D341Med (cell line): Measurements from ENCODE around the gene LRRC4.

Experiments used
- DNase-seq: peaks from one replicate; pipeline ENCODE4 v3.0.0; 2012; ENCODE audit warnings: low spot score

Gene LRRC4

GRCh38 chr7:128031901-128032604 is 816 bp upstream of the LRRC4 start:
- peak; percentile 87 for DNase-seq

GRCh38 chr7:128030263-128030653 is 979 bp downstream of the LRRC4 start:
- DNase-seq, result no peak

DNA sequence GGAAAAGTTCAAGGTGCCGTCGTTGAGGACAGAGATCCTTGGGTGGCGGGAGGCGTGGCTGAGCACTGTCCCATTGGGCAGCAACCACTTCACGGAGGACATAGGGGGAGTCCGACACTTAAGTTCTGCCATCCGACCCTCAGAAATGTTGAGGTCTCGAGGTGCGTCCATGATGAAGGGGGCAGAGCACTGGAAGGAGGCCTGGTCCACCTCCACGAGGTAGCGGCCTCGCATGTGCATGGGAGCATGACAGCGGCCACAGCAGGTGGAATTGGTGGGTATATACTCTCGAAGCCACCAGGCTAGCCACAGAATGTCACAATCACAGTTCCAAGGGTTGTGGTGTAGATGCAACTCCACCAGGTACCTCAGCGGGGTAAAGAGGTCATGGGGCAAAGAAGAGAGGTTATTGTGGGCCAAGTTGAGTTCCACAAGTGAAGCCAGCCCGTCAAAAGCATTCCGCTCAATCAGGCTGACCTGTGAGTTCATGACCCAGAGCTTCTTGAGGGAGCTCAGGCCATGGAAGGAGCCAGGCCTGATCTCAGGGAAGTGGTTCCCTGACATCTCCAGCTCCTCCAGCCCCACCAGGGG is 1.7 kb downstream of the LRRC4 start:
- DNase-seq, result no peak

DNA sequence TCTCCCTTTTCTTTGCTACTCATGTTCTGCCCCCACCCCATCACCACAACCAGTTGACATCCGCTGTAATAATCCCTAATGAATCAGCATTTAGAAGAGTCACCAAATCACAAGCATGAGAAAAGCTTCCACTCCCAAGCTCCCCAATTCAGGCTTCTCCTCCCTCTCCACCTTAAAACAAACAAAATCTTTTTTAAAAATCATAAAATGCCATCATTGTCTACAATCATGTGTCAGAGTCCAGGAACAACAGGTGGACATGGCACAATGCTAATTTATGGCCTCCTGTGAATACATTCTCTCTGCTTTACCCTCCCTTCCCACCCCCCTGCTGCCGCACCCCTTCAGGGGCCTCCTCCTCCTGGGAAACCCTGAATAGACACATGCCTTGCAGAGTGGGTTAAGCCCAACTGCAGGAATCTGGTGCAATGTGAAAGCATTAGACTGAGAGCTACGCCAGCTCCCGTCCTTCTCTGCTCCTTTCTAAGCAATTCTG is 3.7 kb downstream of the LRRC4 start:
- no peak for DNase-seq

- no peak for DNase-seq
These were observed 4.7 kb downstream of the LRRC4 start for GRCh38 chr7:128026551-128026950.

DNA sequence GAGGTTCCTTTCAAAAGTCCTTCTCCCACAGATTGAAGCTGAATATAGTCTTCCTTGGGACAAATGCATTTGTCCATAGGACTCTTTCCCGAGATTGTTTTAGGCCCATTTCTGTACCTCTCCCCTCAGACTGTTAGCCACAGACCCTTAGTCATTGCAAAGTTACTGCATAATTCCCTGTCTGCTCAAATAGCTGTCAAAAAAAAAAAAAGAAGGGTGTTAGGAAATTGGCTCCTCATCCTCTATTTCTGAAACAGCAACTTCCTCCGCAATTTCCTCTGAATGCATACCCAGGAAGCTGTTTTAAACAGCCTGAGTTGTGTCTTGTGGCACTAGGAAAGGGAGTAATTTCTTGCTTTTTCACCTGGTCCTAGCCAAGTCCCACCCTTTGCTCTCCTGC is 5.4 kb downstream of the LRRC4 start:
- DNase-seq, result no peak

GRCh38 chr7:128025380-128025779 is 5.9 kb downstream of the LRRC4 start:
- DNase-seq, result no peak

GRCh38 chr7:128024151-128024550 is 7.1 kb downstream of the LRRC4 start:
- DNase-seq, result no peak

GRCh38 chr7:128022631-128023532 is 8.4 kb downstream of the LRRC4 start:
- no peak for DNase-seq

GRCh38 chr7:128021366-128021765 is 9.9 kb downstream of the LRRC4 start:
- no peak for DNase-seq

DNA sequence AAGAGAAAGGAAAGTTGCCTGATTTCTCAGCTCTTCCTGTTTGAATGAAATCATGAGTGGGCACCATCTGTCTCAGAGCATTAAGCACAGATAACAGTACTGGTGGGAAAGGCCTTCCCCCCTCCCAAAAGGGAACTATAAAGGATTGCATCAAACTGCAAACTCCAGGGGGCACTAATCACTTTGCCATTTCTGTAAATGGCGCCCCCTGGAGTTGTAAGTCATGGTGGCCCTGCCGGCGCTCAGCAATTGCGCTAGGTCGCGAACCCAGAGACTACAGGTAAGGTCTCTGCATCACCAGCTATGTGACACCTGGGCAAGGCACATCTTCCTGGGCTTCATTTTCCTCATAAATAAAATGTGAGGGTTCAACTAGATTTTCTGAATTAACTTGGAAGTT is 11.1 kb downstream of the LRRC4 start:
- no peak for DNase-seq

GRCh38 chr7:128019288-128019687 is 11.9 kb downstream of the LRRC4 start:
- DNase-seq, result no peak

DNA sequence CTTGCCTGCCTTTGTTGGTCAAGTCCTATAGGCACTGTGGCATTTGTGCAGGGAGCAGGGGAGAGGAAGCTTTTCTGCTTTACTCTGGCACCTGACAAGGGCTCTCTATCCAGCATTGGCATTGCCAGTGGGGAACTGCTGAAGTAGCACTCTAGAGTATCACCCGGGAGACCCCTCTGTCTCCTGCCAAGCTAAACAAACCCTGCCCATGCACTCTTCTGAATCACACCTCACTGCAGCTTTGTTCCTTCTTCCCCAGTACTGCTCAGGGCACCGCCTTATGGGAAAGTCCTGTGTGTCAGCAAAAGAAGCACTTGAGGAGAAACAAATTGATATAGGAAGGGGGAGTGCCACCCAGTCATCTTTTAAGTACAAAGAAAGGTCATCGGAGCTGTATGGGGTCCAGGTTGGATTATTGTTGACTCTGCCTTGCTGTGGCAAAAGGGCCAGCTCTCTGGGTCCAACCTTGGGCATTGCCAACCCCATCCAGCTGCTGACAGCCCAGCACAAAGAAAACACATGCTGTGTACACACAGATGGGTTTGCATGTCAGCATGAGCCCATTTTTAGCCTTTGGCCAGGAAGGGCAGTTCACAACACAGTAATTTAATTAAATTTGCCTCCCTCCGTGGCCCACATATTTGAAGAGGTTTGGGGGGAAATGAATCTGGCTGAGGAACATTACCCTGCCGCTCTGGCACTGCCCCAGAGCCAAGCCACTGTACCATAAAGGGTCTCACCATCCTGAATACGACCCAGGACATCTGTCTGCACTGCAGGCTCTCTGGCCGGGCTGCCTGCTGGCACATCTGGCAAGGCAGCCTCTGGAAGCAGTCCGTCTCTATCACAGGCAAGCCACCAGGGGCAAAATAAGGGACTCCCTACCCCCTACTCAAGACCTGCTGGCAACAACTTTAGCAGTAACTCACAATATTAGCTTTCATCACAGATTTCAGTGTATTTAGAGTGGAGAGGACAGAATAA is 13.1 kb downstream of the LRRC4 start:
- DNase-seq, result no peak

DNA sequence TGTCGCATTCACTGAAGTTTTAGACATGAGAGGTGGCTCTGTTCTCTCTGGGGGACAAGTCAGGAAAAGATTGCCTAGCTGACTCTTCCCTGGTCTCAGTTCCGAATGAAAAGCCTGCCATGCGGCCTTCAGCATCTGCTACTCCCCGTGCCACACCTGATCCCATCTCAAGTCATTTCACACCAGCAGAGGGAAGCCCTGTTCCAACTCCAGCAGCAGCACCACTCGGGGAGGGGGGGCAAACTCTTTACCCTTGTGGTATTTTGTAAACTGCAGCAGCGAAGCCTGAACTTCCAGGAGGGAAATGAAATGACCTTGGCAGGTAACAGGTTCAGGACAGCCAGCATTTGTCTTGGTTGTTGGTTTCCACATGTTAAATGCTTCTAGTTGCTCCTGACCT is 13.8 kb downstream of the LRRC4 start:
- no peak for DNase-seq

DNA sequence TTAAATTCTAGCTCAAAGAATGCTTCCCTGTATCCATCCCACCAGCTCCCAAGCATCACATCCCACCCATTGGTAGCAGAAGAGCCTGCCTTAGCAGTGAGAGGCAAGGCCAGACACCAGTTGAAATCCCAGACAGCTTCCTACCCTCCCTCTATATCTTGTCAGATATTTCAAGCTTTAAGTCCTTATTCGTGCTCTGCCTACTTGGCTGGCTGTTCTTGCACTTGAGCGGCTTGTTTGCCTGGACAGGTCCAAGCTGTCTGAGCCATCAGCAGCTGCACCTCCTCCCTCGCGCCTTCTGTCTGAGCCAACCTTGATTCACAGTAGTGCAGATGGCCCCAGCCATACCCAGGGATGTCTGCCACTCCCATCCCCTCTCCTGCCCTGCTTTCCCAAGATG is 16.4 kb downstream of the LRRC4 start:
- DNase-seq, result peak; percentile 77

- no peak for DNase-seq
These were observed 20.0 kb downstream of the LRRC4 start for GRCh38 chr7:128011131-128011661.

GRCh38 chr7:128010391-128011127 is 20.7 kb downstream of the LRRC4 start:
- DNase-seq, result no peak

- no peak for DNase-seq
These were observed 22.5 kb downstream of the LRRC4 start for GRCh38 chr7:128008744-128009143.

- DNase-seq, result no peak
These were observed 23.1 kb downstream of the LRRC4 start for GRCh38 chr7:128008141-128008540.

DNA sequence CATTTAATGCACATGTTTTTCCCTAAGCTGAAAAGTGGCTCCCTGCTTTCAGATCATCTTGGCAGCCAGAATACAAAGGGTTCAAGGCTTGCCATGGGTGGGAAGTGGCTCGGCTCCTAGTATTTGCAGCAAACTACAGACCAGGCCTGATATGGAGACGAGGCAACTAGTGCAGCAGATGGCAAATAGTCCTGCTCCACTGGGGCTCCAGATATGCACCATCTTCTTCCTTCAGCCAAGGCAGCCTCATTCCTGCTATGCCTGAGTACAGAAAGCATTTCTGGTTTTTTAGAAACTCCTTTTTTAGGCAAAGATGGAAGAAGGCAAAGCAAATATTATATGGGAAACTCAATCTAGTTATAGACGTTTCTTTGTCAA is 23.9 kb downstream of the LRRC4 start:
- DNase-seq, result no peak
